GM21529 (cell line): ENCODE measurements around the gene FSTL5.

Source experiments
- ATAC-seq: cut with Tn5 transposase; IDR thresholded peaks from one replicate; pipeline ENCODE4 v1.9.1; 2021; ENCODE audit not compliant: unreplicated experiment

FSTL5 gene

GRCh38 chr4:161717084-161717483 lies 446.7 kb downstream of the FSTL5 start:
- ATAC-seq = no peak

- no peak for ATAC-seq
Measured at GRCh38 chr4:161714931-161715330, 448.9 kb downstream of the FSTL5 start.

GRCh38 chr4:161714022-161714751 lies 449.6 kb downstream of the FSTL5 start:
- no peak for ATAC-seq

GRCh38 chr4:161704653-161705052 lies 459.1 kb downstream of the FSTL5 start:
- ATAC-seq = no peak

GRCh38 chr4:161704040-161704439 lies 459.8 kb downstream of the FSTL5 start:
- no peak for ATAC-seq

GRCh38 chr4:161702287-161702686 lies 461.5 kb downstream of the FSTL5 start:
- ATAC-seq = no peak

GRCh38 chr4:161696944-161697343 lies 466.9 kb downstream of the FSTL5 start:
- no peak for ATAC-seq

GRCh38 chr4:161680146-161680545 lies 483.7 kb downstream of the FSTL5 start:
- ATAC-seq = no peak

- ATAC-seq = no peak
Measured at GRCh38 chr4:161664740-161665139, 499.1 kb downstream of the FSTL5 start.

- ATAC-seq = no peak
Measured at GRCh38 chr4:161663844-161664243, 500.0 kb downstream of the FSTL5 start.

- no peak for ATAC-seq
Measured at GRCh38 chr4:161658676-161659075, 505.1 kb downstream of the FSTL5 start.

GRCh38 chr4:161657616-161658015 lies 506.2 kb downstream of the FSTL5 start:
- ATAC-seq = no peak

GRCh38 chr4:161656594-161656993 lies 507.2 kb downstream of the FSTL5 start:
- ATAC-seq = no peak

GRCh38 chr4:161655148-161655547 lies 508.7 kb downstream of the FSTL5 start:
- no peak for ATAC-seq

- ATAC-seq = no peak
Measured at GRCh38 chr4:161653697-161654096, 510.1 kb downstream of the FSTL5 start.

GRCh38 chr4:161651586-161651985 lies 512.2 kb downstream of the FSTL5 start:
- ATAC-seq = no peak

- ATAC-seq = no peak
Measured at GRCh38 chr4:161650812-161651211, 513.0 kb downstream of the FSTL5 start.

- ATAC-seq = no peak
Measured at GRCh38 chr4:161647757-161648156, 516.0 kb downstream of the FSTL5 start.

- no peak for ATAC-seq
Measured at GRCh38 chr4:161642708-161643107, 521.1 kb downstream of the FSTL5 start.

- ATAC-seq = no peak
Measured at GRCh38 chr4:161629694-161630441, 533.9 kb downstream of the FSTL5 start.

GRCh38 chr4:161604516-161605300 lies 559.1 kb downstream of the FSTL5 start:
- ATAC-seq = no peak

GRCh38 chr4:161601011-161601410 lies 562.8 kb downstream of the FSTL5 start:
- no peak for ATAC-seq
